Neuronal stem cell (in vitro differentiated cells): Measurements from ENCODE around the gene CD200R1L.

ENCODE experiments used
- DNase-seq: peaks from one replicate; pipeline ENCODE4 v3.0.0-alpha.2; 2013; ENCODE audit warnings: low spot score
- H2AFZ ChIP-seq: one replicate; pipeline ENCODE4 v1.6.1; 2013; ENCODE audit warnings: mild to moderate bottlenecking, low read length, inconsistent platforms
- H2AK5ac ChIP-seq: 2 replicates; pipeline ENCODE4 v1.6.1; 2013; ENCODE audit warnings: low read depth, mild to moderate bottlenecking, inconsistent platforms, low read length, moderate library complexity, mixed read lengths
- H2BK120ac ChIP-seq: 2 replicates; pipeline ENCODE4 v1.6.1; 2013; ENCODE audit warnings: low read depth, mild to moderate bottlenecking, inconsistent platforms, low read length, moderate library complexity, mixed read lengths
- H2BK12ac ChIP-seq: one replicate; pipeline ENCODE4 v1.6.1; 2013; ENCODE audit warnings: low read length, inconsistent platforms
- H2BK15ac ChIP-seq: 2 replicates; pipeline ENCODE4 v1.6.1; 2013; ENCODE audit warnings: mild to moderate bottlenecking, low read length, inconsistent platforms, mixed read lengths
- H2BK5ac ChIP-seq: one replicate; pipeline ENCODE4 v1.6.1; 2013; ENCODE audit warnings: inconsistent platforms, mild to moderate bottlenecking, low read length, moderate library complexity
- H3K14ac ChIP-seq: one replicate; pipeline ENCODE4 v1.6.1; 2013; ENCODE audit warnings: low read length, inconsistent platforms
- H3K18ac ChIP-seq: 2 replicates; pipeline ENCODE4 v1.6.1; 2013; ENCODE audit warnings: low read length, inconsistent platforms
- H3K23ac ChIP-seq: 2 replicates; pipeline ENCODE4 v1.6.1; 2013; ENCODE audit warnings: low read depth, mild to moderate bottlenecking, mixed read lengths, low read length, inconsistent platforms; ENCODE audit not compliant: poor library complexity
- H3K27ac ChIP-seq: replicated peaks from 3 replicates; pipeline ENCODE4 v1.5.1; 2013; ENCODE audit warnings: low read length, inconsistent platforms
- H3K27me3 ChIP-seq, 3 experiments: 2 replicates each; pipeline ENCODE4 v1.6.1; 2013; ENCODE audit warnings: low read length in 3 of 3, mild to moderate bottlenecking in 2 of 3, inconsistent platforms in 1 of 3, low read depth in 1 of 3, mixed read lengths in 1 of 3, moderate library complexity in 1 of 3; ENCODE audit not compliant: control insufficient read depth in 3 of 3, insufficient read depth in 3 of 3
- H3K36me3 ChIP-seq, 2 donors: replicated peaks in 1 of 2; 2 replicates each; pipeline ENCODE4 v1.6.1; 2013; ENCODE audit warnings: low read length in 2 of 2; ENCODE audit not compliant: control insufficient read depth in 2 of 2, insufficient read depth in 2 of 2
- H3K4ac ChIP-seq: 2 replicates; pipeline ENCODE4 v1.6.1; 2013; ENCODE audit warnings: inconsistent platforms, mild to moderate bottlenecking, low read length, moderate library complexity
- H3K4me1 ChIP-seq, 2 donors: 1 replicate in 1 of 2; 2 replicates in 1 of 2; pipeline ENCODE4 v1.6.1; 2013; ENCODE audit warnings: low read length in 2 of 2, low read depth in 1 of 2; ENCODE audit not compliant: control insufficient read depth in 2 of 2, insufficient read depth in 1 of 2
- H3K4me2 ChIP-seq: one replicate; pipeline ENCODE4 v1.6.1; 2013; ENCODE audit warnings: mild to moderate bottlenecking, low read length, inconsistent platforms; ENCODE audit not compliant: insufficient read depth, poor library complexity, severe bottlenecking
- H3K4me3 ChIP-seq, 2 donors: 2 replicates each; pipeline ENCODE4 v1.5.1; 2013; ENCODE audit warnings: low read length in 2 of 2, mild to moderate bottlenecking in 2 of 2, inconsistent platforms in 1 of 2, moderate library complexity in 1 of 2
- H3K79me1 ChIP-seq: one replicate; pipeline ENCODE4 v1.6.1; 2013; ENCODE audit warnings: low read depth, mild to moderate bottlenecking, inconsistent platforms, low read length, moderate library complexity
- H3K9ac ChIP-seq: one replicate; pipeline ENCODE4 v1.6.1; 2013; ENCODE audit warnings: mild to moderate bottlenecking, low read depth, low read length, inconsistent platforms; ENCODE audit not compliant: poor library complexity
- H3K9me3 ChIP-seq, 2 donors: replicated peaks in 1 of 2; 2 replicates each; pipeline versions ENCODE3 to v1.6.1; 2013; ENCODE audit warnings: low read length in 2 of 2, mild to moderate bottlenecking in 2 of 2, inconsistent platforms in 1 of 2, low read depth in 1 of 2, mixed read lengths in 1 of 2, moderate library complexity in 1 of 2; ENCODE audit not compliant: control insufficient read depth in 2 of 2, insufficient read depth in 1 of 2
- H4K8ac ChIP-seq: one replicate; pipeline ENCODE4 v1.6.1; 2013; ENCODE audit warnings: low read depth, mild to moderate bottlenecking, inconsistent platforms, low read length, moderate library complexity
- H4K91ac ChIP-seq: one replicate; pipeline ENCODE4 v1.6.1; 2013; ENCODE audit warnings: low read length, low read depth, mild to moderate bottlenecking, inconsistent platforms; ENCODE audit not compliant: poor library complexity
- WGBS, 2 donors: extraction: QIAGEN DNeasy Blood & Tissue Kit; methylation state at CpG; one replicate each; pipeline ENCODE4 v1.1.7; 2013; ENCODE audit warnings: missing lambda C conversion rate in 2 of 2, mixed read lengths in 1 of 2; ENCODE audit not compliant: insufficient read length in 2 of 2, insufficient replicate concordance in 1 of 2; ENCODE audit errors: extremely low coverage in 2 of 2; 5-methylcytosine and 5-hydroxymethylcytosine counted together

The CD200R1L gene

DNA sequence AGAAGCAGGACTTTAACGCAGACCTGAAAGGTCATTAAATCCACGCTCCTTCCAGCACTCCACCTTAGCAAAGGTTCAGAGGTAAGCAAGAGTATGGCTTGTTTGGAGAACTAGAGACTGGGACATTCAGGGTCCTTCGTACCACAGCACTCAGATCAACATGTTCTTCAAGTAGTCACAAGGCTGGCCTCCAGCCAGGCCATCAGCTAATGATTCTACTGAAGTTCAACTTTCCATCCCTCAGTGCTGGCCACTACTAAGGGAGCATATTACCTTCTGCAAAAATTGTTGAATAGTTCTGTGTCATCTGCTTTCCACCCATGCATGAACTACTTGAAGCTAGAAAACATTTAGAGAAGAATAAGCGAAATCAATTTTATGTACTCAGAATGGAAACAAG, 17.6 kb downstream of the CD200R1L start:
- Histone ChIP-seq H2BK12ac (no peak overlapping the region), H3K23ac (no peak overlapping the region), H2AFZ (no peak overlapping the region), H3K18ac (no peak overlapping the region), H3K9me3 (no peaks in the 10 kb centered on the region), H3K79me1 (no peaks in the 10 kb centered on the region), H3K4ac (no peak overlapping the region), H3K4me3 (no peak overlapping the region), H4K91ac (no peak overlapping the region), H3K4me2 (no peak overlapping the region), H4K8ac (no peak overlapping the region), H2BK5ac (no peak overlapping the region), H3K36me3 (no peaks in the 10 kb centered on the region), H2BK15ac (no peak overlapping the region), H3K27me3 (no peaks in the 10 kb centered on the region), H3K9ac (no peak overlapping the region), H2AK5ac (no peak overlapping the region), H3K27ac (no peak overlapping the region), H3K4me1 (no peaks in the 10 kb centered on the region), H3K14ac (no peak overlapping the region), H2BK120ac (no peak overlapping the region)
- no peak for DNase-seq
- WGBS, 2 donors = no CpG with 5 or more reads among the region's 4 CpGs

DNA sequence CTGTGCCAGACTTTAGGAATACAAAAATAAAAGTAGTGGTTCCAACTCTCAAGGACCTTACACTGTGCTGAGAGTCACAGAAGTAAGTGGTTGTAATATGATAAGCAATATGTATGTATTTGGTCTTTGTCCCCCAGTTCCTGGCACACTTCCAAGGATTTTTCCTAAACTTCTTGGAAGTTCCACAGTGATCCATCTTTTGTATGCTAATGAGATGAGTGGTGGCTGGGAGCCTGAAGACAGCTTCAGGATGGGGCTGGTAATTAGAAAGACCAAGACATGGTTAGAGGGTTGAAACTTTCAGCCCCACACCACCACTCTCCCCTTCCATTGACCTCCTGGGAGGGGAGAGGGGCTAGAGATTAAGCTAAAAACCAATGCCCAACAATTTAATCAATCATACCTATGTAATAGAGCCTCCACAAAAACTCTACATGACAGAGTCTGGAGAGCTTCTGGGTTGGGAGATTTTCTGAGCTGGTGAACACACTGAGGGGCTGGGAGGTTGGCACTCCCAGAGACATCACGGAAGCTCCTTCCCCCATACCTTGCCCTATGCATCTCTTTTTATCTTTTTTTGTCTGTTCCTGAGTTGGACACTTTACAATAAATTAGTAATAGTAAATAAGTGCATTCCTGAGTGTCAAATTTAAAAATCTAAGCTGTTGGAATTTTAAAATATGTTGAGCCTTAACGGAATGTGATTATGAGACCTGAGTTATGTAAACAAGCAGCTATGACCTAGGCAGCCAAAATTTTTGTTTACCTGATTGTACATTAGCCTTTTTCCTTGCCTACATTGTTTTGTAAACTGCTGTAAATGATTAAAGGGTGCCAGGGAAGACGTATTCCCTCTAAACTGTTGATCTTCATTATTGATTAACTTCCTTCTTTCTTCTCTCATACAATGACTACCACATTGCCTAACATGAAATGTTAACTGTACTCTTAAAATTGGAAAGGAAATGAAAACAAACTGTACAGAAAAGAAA, 24.3 kb downstream of the CD200R1L start:
- Histone ChIP-seq H3K9ac (no peak overlapping the region), H3K79me1 (no peaks in the 10 kb centered on the region), H3K4me2 (no peak overlapping the region), H3K4me1 (no peaks in the 10 kb centered on the region), H2BK12ac (no peak overlapping the region), H2AFZ (no peak overlapping the region), H2BK120ac (no peak overlapping the region), H3K23ac (no peak overlapping the region), H3K27me3 (peaks cover 0 to 3% (median 0%) of the 10 kb centered on the region in 3 experiments), H4K8ac (no peak overlapping the region), H3K4ac (no peak overlapping the region), H3K4me3 (no peak overlapping the region), H3K27ac (no peak overlapping the region), H3K9me3 (no peaks in the 10 kb centered on the region), H3K36me3 (no peaks in the 10 kb centered on the region), H2BK5ac (no peak overlapping the region), H4K91ac (no peak overlapping the region), H2AK5ac (no peak overlapping the region), H3K14ac (no peak overlapping the region), H2BK15ac (no peak overlapping the region), H3K18ac (no peak overlapping the region)
- no CpG with 5 or more reads among the region's 3 CpGs for WGBS, 2 donors
- DNase-seq = no peak

DNA sequence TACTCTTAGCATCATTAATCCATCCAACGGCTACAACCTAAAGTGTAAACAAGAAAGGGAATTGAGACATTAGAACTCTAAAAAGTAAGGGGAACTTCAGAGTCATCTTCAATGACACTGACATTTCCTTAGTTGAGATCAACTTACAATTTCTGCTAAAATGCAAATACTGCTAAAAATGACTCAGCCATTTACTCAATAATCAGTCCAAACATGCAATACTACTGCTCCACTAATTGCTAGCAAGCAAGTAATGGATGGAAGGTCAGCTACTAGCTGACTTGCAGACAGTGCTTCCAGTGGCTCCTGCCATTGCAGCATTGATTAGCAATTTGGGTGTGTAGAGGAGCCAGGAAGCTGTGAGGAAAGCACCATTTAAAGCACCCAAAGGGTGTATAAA, 28.4 kb downstream of the CD200R1L start:
- H2BK15ac ChIP-seq = no peak overlapping the region
- no CpG with 5 or more reads among the region's 1 CpG for WGBS, 2 donors
- no peaks in the 10 kb centered on the region for H3K79me1 ChIP-seq
- no peak overlapping the region for H3K4ac ChIP-seq
- no peaks in the 10 kb centered on the region for H3K9me3 ChIP-seq
- peaks cover 0 to 3% (median 0%) of the 10 kb centered on the region in 3 experiments for H3K27me3 ChIP-seq
- H3K4me3 ChIP-seq = no peak overlapping the region
- H2BK120ac ChIP-seq = no peak overlapping the region
- H3K18ac ChIP-seq = no peak overlapping the region
- H3K23ac ChIP-seq = no peak overlapping the region
- no peak overlapping the region for H3K4me2 ChIP-seq
- no peak overlapping the region for H4K8ac ChIP-seq
- H3K27ac ChIP-seq = no peak overlapping the region
- H3K9ac ChIP-seq = no peak overlapping the region
- no peak overlapping the region for H2BK5ac ChIP-seq
- no peaks in the 10 kb centered on the region for H3K36me3 ChIP-seq
- DNase-seq = no peak
- no peak overlapping the region for H2AFZ ChIP-seq
- H3K14ac ChIP-seq = no peak overlapping the region
- H4K91ac ChIP-seq = no peak overlapping the region
- no peaks in the 10 kb centered on the region for H3K4me1 ChIP-seq
- H2AK5ac ChIP-seq = no peak overlapping the region
- H2BK12ac ChIP-seq = no peak overlapping the region

DNA sequence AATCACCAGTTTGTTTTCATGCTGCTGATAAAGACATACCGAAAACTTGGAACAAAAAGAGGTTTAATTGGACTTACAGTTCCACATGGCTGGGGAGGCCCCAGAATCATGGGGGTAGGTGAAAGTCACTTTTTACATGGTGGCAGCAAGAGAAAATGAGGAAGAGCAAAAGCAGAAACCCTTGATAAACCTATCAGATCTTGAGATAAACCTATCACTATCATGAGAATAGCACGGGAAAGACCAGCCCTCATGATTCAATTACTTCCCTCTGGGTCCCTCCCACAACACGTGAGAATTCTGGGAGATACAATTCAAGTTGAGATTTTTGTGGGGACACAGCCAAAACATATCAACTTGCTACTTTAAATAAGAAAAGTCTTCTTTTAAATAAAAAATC, 28.9 kb downstream of the CD200R1L start:
- Histone ChIP-seq H3K4me3 (no peak overlapping the region), H2BK15ac (no peak overlapping the region), H3K23ac (no peak overlapping the region), H3K4ac (no peak overlapping the region), H3K36me3 (no peaks in the 10 kb centered on the region), H3K27me3 (peaks cover 0 to 3% (median 0%) of the 10 kb centered on the region in 3 experiments), H2BK120ac (no peak overlapping the region), H2BK12ac (no peak overlapping the region), H4K8ac (no peak overlapping the region), H3K9ac (no peak overlapping the region), H3K9me3 (no peaks in the 10 kb centered on the region), H3K4me1 (no peaks in the 10 kb centered on the region), H2BK5ac (no peak overlapping the region), H3K79me1 (no peaks in the 10 kb centered on the region), H2AK5ac (no peak overlapping the region), H3K14ac (no peak overlapping the region), H4K91ac (no peak overlapping the region), H3K27ac (no peak overlapping the region), H3K4me2 (no peak overlapping the region), H2AFZ (no peak overlapping the region), H3K18ac (no peak overlapping the region)
- DNase-seq = no peak
- WGBS, 2 donors = no CpG with 5 or more reads among the region's 3 CpGs
